ENCODE data around the gene INSYN2B.

DNA sequence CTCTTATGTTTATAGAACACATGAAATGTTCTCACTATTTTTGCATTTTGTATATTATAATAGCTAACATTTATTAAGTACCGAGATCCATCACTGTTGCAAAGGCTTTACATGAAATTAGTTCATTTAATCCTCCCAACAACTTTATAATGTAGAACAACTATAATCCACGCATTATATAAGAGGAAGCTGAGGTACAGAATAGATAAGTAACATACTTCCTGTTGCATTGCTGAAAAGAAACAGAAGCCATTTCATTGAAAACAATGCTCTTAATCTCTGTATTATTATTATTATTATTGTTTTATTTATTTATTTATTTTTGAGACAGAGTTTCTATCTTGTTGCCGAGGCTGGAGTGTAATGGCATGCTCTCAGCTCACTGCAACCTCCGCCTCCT is 7.9 kb upstream of the INSYN2B start:
- TF ChIP-seq CTCF (IDR thresholded peaks at IDR 0.05; ENCODE audit: insufficient read depth, low read length) (no peak), REST (IDR thresholded peaks at IDR 0.05; ENCODE audit: insufficient replicate concordance, low read depth) (no peak)

Measured in HL-60 (cell line).